Activated CD4-positive, alpha-beta memory T cell treated with anti-CD3 and anti-CD28 coated beads for 36 hours (primary cell): ENCODE measurements around the gene TACC2. TPM values are rescaled to one million over a fixed set of nuclear protein-coding genes. Genes with fewer than 3 reads are reported as not detected.
"Not testable (repeated sequence)": the region's sequence is repeated elsewhere in the genome, so short reads cannot be mapped to it uniquely, and the experiment has no call there.

ENCODE experiments used
- CTCF ChIA-PET: fragments of 350-600 bp; sonication (Branson Sonifier 250); formaldehyde crosslinking; loops from one replicate; lab custom pipeline; 2021; ENCODE audit warnings: antibody characterized with exemption, inconsistent platforms; lab: Charles Lee
- POLR2A ChIA-PET: fragments of 350-600 bp; sonication (Branson Sonifier 250); formaldehyde crosslinking; loops from one replicate; lab custom pipeline; 2021; ENCODE audit warnings: antibody characterized with exemption; lab: Charles Lee
- DNase-seq: peaks from one replicate; pipeline ENCODE4 v3.0.0-alpha.2; 2020
- H3K27ac Mint-ChIP-seq: one replicate; pipeline ENCODE4 v1.8.0; 2021; ENCODE audit warnings: mixed read lengths
- H3K27me3 Mint-ChIP-seq: one replicate; pipeline ENCODE4 v1.8.0; 2021; ENCODE audit warnings: mixed read lengths
- H3K36me3 Mint-ChIP-seq: one replicate; pipeline ENCODE4 v1.8.0; 2021; ENCODE audit warnings: mixed read lengths
- H3K4me1 Mint-ChIP-seq: one replicate; pipeline ENCODE4 v1.8.0; 2021; ENCODE audit warnings: low read depth, mixed read lengths
- H3K4me3 Mint-ChIP-seq: one replicate; pipeline ENCODE4 v1.8.0; 2021; ENCODE audit warnings: mild to moderate bottlenecking, mixed read lengths
- H3K9me3 Mint-ChIP-seq: one replicate; pipeline ENCODE4 v1.8.0; 2021; ENCODE audit warnings: mixed read lengths
- intact Hi-C: fragments of 100-400 bp; cut with micrococcal nuclease; formaldehyde crosslinking; loops from one replicate; pipeline ENCODE4 v1.15.1; 2023
- total RNA-seq, 2 experiments: library from RNA; stranded (reverse); gene quantifications; one replicate each; pipeline ENCODE4 v1.2.3, GENCODE V29; 2021

Gene TACC2
- total RNA-seq, 2 experiments from 2014 or later: not detected

- H3K27me3 Mint-ChIP-seq, CTCF ChIA-PET, H3K27ac Mint-ChIP-seq, intact Hi-C loops, H3K9me3 Mint-ChIP-seq, H3K4me3 Mint-ChIP-seq, DNase-seq, POLR2A ChIA-PET, H3K4me1 Mint-ChIP-seq, H3K36me3 Mint-ChIP-seq: not testable (repeated sequence)
These were observed 214.2 kb downstream of the TACC2 start for GRCh38 chr10:122203180-122203579.

GRCh38 chr10:122204691-122205489 lies 215.9 kb downstream of the TACC2 start:
- ChIA-PET POLR2A (no interaction called here), CTCF (no interaction called here)
- intact Hi-C loops: no loop called here
- Mint-ChIP-seq H3K9me3 (no peaks in the 10 kb centered on the region), H3K4me1 (no peaks in the 10 kb centered on the region), H3K27ac (no peak overlapping the region), H3K27me3 (no peaks in the 10 kb centered on the region), H3K4me3 (no peak overlapping the region), H3K36me3 (no peaks in the 10 kb centered on the region)
- DNase-seq: no peak

GRCh38 chr10:122206471-122207065 lies 217.6 kb downstream of the TACC2 start:
- intact Hi-C loops: no loop called here
- CTCF ChIA-PET: no interaction called here
- no peak overlapping the region for H3K4me3 Mint-ChIP-seq
- no peaks in the 10 kb centered on the region for H3K9me3 Mint-ChIP-seq
- no peaks in the 10 kb centered on the region for H3K4me1 Mint-ChIP-seq
- H3K27ac Mint-ChIP-seq: no peak overlapping the region
- H3K27me3 Mint-ChIP-seq: no peaks in the 10 kb centered on the region
- POLR2A ChIA-PET: no interaction called here
- H3K36me3 Mint-ChIP-seq: no peaks in the 10 kb centered on the region
- DNase-seq: no peak

GRCh38 chr10:122207163-122207562 lies 218.2 kb downstream of the TACC2 start:
- CTCF ChIA-PET: no interaction called here
- H3K4me3 Mint-ChIP-seq: no peak overlapping the region

GRCh38 chr10:122207596-122207995 lies 218.6 kb downstream of the TACC2 start:
- no peak for DNase-seq
- Mint-ChIP-seq H3K4me1 (no peaks in the 10 kb centered on the region), H3K36me3 (no peaks in the 10 kb centered on the region), H3K4me3 (no peak overlapping the region), H3K27me3 (no peaks in the 10 kb centered on the region), H3K9me3 (no peaks in the 10 kb centered on the region), H3K27ac (no peak overlapping the region)
- ChIA-PET CTCF (no interaction called here), POLR2A (no interaction called here)
- intact Hi-C loops: no loop called here

More at GRCh38 chr10:122207163-122207562, 218.2 kb downstream of the TACC2 start:
- H3K27ac Mint-ChIP-seq: no peak overlapping the region
- no peaks in the 10 kb centered on the region for H3K9me3 Mint-ChIP-seq
- H3K4me1 Mint-ChIP-seq: no peaks in the 10 kb centered on the region
- H3K27me3 Mint-ChIP-seq: no peaks in the 10 kb centered on the region
- DNase-seq: no peak
- POLR2A ChIA-PET: no interaction called here
- H3K36me3 Mint-ChIP-seq: no peaks in the 10 kb centered on the region
- intact Hi-C loops: no loop called here

- Mint-ChIP-seq H3K9me3 (no peaks in the 10 kb centered on the region), H3K4me3 (no peak overlapping the region), H3K27ac (no peak overlapping the region), H3K27me3 (no peaks in the 10 kb centered on the region), H3K4me1 (no peaks in the 10 kb centered on the region), H3K36me3 (no peaks in the 10 kb centered on the region)
- ChIA-PET CTCF (no interaction called here), POLR2A (no interaction called here)
- no peak for DNase-seq
- intact Hi-C loops: no loop called here
These were observed 219.8 kb downstream of the TACC2 start for GRCh38 chr10:122208571-122209430.

GRCh38 chr10:122210481-122211265 lies 221.7 kb downstream of the TACC2 start:
- Mint-ChIP-seq H3K36me3 (no peaks in the 10 kb centered on the region), H3K27ac (no peak overlapping the region), H3K4me1 (no peaks in the 10 kb centered on the region), H3K27me3 (peaks cover 6% of the 10 kb centered on the region), H3K9me3 (no peaks in the 10 kb centered on the region), H3K4me3 (no peak overlapping the region)
- intact Hi-C loops: no loop called here
- DNase-seq: no peak
- CTCF ChIA-PET: no interaction called here
- POLR2A ChIA-PET: no interaction called here

- no peak overlapping the region for H3K27ac Mint-ChIP-seq
- ChIA-PET CTCF (no interaction called here), POLR2A (no interaction called here)
- H3K27me3 Mint-ChIP-seq: peaks cover 12% of the 10 kb centered on the region
- no peak for DNase-seq
- H3K4me1 Mint-ChIP-seq: no peaks in the 10 kb centered on the region
- intact Hi-C loops: no loop called here
- H3K4me3 Mint-ChIP-seq: no peak overlapping the region
- H3K9me3 Mint-ChIP-seq: no peaks in the 10 kb centered on the region
- H3K36me3 Mint-ChIP-seq: no peaks in the 10 kb centered on the region
These were observed 224.4 kb downstream of the TACC2 start for GRCh38 chr10:122213364-122213763.

GRCh38 chr10:122213766-122214165 lies 224.8 kb downstream of the TACC2 start:
- H3K36me3 Mint-ChIP-seq: no peaks in the 10 kb centered on the region
- CTCF ChIA-PET: no interaction called here
- no peak overlapping the region for H3K27ac Mint-ChIP-seq
- intact Hi-C loops: no loop called here
- peaks cover 15% of the 10 kb centered on the region for H3K27me3 Mint-ChIP-seq
- POLR2A ChIA-PET: no interaction called here
- DNase-seq: no peak
- no peaks in the 10 kb centered on the region for H3K9me3 Mint-ChIP-seq
- no peak overlapping the region for H3K4me3 Mint-ChIP-seq
- H3K4me1 Mint-ChIP-seq: no peaks in the 10 kb centered on the region

GRCh38 chr10:122216047-122216446 lies 227.1 kb downstream of the TACC2 start:
- CTCF ChIA-PET: no interaction called here
- Mint-ChIP-seq H3K4me1 (no peaks in the 10 kb centered on the region), H3K27ac (no peak overlapping the region), H3K9me3 (no peaks in the 10 kb centered on the region), H3K36me3 (no peaks in the 10 kb centered on the region), H3K27me3 (peaks cover 17% of the 10 kb centered on the region), H3K4me3 (no peak overlapping the region)
- intact Hi-C loops: no loop called here
- POLR2A ChIA-PET: no interaction called here
- no peak for DNase-seq

- Mint-ChIP-seq H3K27ac (no peak overlapping the region), H3K4me3 (no peak overlapping the region), H3K36me3 (no peaks in the 10 kb centered on the region), H3K27me3 (peaks cover 17% of the 10 kb centered on the region), H3K9me3 (no peaks in the 10 kb centered on the region), H3K4me1 (no peaks in the 10 kb centered on the region)
- POLR2A ChIA-PET: no interaction called here
- DNase-seq: no peak
- CTCF ChIA-PET: no interaction called here
- intact Hi-C loops: no loop called here
These were observed 230.4 kb downstream of the TACC2 start for GRCh38 chr10:122219340-122219739.

- Mint-ChIP-seq H3K4me1 (no peaks in the 10 kb centered on the region), H3K27me3 (peaks cover 11% of the 10 kb centered on the region), H3K36me3 (no peaks in the 10 kb centered on the region), H3K9me3 (no peaks in the 10 kb centered on the region), H3K4me3 (no peak overlapping the region), H3K27ac (no peak overlapping the region)
- ChIA-PET CTCF (no interaction called here), POLR2A (no interaction called here)
- intact Hi-C loops: no loop called here
- no peak for DNase-seq
These were observed 231.8 kb downstream of the TACC2 start for GRCh38 chr10:122220736-122221135.
